Skeletal muscle satellite cell (primary cell): Measurements from ENCODE around the gene PRKAB2.
"Not testable (repeated sequence)": the region's sequence is repeated elsewhere in the genome, so short reads cannot be mapped to it uniquely, and the experiment has no call there.

ENCODE experiments used
- H3K27me3 ChIP-seq: 2 replicates; pipeline ENCODE4 v1.7.0; 2013; ENCODE audit warnings: low read length; ENCODE audit not compliant: control insufficient read depth, insufficient read depth
- H3K36me3 ChIP-seq: 2 replicates; pipeline ENCODE4 v1.7.0; 2013; ENCODE audit warnings: mild to moderate bottlenecking, control low read depth, low read length; ENCODE audit not compliant: insufficient read depth
- H3K4me1 ChIP-seq: 2 replicates; pipeline ENCODE4 v1.7.0; 2013; ENCODE audit warnings: low read length; ENCODE audit not compliant: control insufficient read depth, insufficient read depth
- H3K4me2 ChIP-seq: 2 replicates; pipeline ENCODE4 v1.7.0; 2013; ENCODE audit warnings: mild to moderate bottlenecking, low read length
- H3K4me3 ChIP-seq: 2 replicates; pipeline ENCODE4 v1.7.0; 2013; ENCODE audit warnings: low read length
- H3K9ac ChIP-seq: 2 replicates; pipeline ENCODE4 v1.7.0; 2013; ENCODE audit warnings: mild to moderate bottlenecking, low read depth, low read length, moderate library complexity
- H3K9me3 ChIP-seq: replicated peaks from 2 replicates; pipeline ENCODE4 v1.7.0; 2013; ENCODE audit warnings: mild to moderate bottlenecking, control low read depth, low read length

Gene PRKAB2

GRCh38 chr1:147171399-147172167, 687 bp downstream of the PRKAB2 start:
- Histone ChIP-seq H3K36me3 (peaks cover 2% of the 10 kb centered on the region), H3K4me1 (peaks cover 47% of the 10 kb centered on the region)

GRCh38 chr1:147169840-147170674, 2.2 kb downstream of the PRKAB2 start:
- H3K36me3 ChIP-seq, result peaks cover 13% of the 10 kb centered on the region
- no peaks in the 10 kb centered on the region for H3K27me3 ChIP-seq
- H3K9ac ChIP-seq, result peak overlapping the region; percentile 38
- H3K4me2 ChIP-seq, result peak overlapping the region; percentile 84
- peak overlapping the region; percentile 96 for H3K4me3 ChIP-seq
- no peaks in the 10 kb centered on the region for H3K9me3 ChIP-seq
- H3K4me1 ChIP-seq, result peaks cover 52% of the 10 kb centered on the region

More at GRCh38 chr1:147171399-147172167, 687 bp downstream of the PRKAB2 start:
- Histone ChIP-seq H3K4me3 (peak overlapping the region; percentile 96), H3K9ac (peak overlapping the region; percentile 96), H3K9me3 (no peaks in the 10 kb centered on the region), H3K27me3 (no peaks in the 10 kb centered on the region), H3K4me2 (peak overlapping the region; percentile 84)

GRCh38 chr1:147169171-147169570, 3.1 kb downstream of the PRKAB2 start:
- Histone ChIP-seq H3K27me3 (no peaks in the 10 kb centered on the region), H3K4me2 (peak overlapping the region; percentile 84), H3K9ac (peak overlapping the region; percentile 38), H3K36me3 (peaks cover 13% of the 10 kb centered on the region), H3K4me1 (peaks cover 52% of the 10 kb centered on the region), H3K9me3 (no peaks in the 10 kb centered on the region), H3K4me3 (no peak overlapping the region)

- H3K36me3 ChIP-seq, result peaks cover 13% of the 10 kb centered on the region
- H3K27me3 ChIP-seq, result no peaks in the 10 kb centered on the region
- H3K9ac ChIP-seq, result no peak overlapping the region
- H3K9me3 ChIP-seq, result no peaks in the 10 kb centered on the region
- H3K4me2 ChIP-seq, result no peak overlapping the region
- H3K4me3 ChIP-seq, result no peak overlapping the region
- peaks cover 49% of the 10 kb centered on the region for H3K4me1 ChIP-seq
Observed at GRCh38 chr1:147168626-147169058, 3.6 kb downstream of the PRKAB2 start.

GRCh38 chr1:147167365-147167764, 4.9 kb downstream of the PRKAB2 start:
- Histone ChIP-seq H3K9ac (peak overlapping the region; percentile 58), H3K27me3 (no peaks in the 10 kb centered on the region), H3K4me1 (peaks cover 48% of the 10 kb centered on the region), H3K4me2 (peak overlapping the region; percentile 58), H3K36me3 (peaks cover 17% of the 10 kb centered on the region), H3K4me3 (no peak overlapping the region), H3K9me3 (no peaks in the 10 kb centered on the region)

GRCh38 chr1:147163019-147163418, 9.3 kb downstream of the PRKAB2 start:
- no peak overlapping the region for H3K4me2 ChIP-seq
- H3K36me3 ChIP-seq, result peaks cover 47% of the 10 kb centered on the region
- H3K9ac ChIP-seq, result no peak overlapping the region

GRCh38 chr1:147162093-147162492, 10.2 kb downstream of the PRKAB2 start:
- Histone ChIP-seq H3K4me2 (no peak overlapping the region), H3K36me3 (peaks cover 56% of the 10 kb centered on the region)

More at GRCh38 chr1:147163019-147163418, 9.3 kb downstream of the PRKAB2 start:
- no peaks in the 10 kb centered on the region for H3K27me3 ChIP-seq
- H3K4me3 ChIP-seq, result no peak overlapping the region
- H3K4me1 ChIP-seq, result peaks cover 21% of the 10 kb centered on the region
- H3K9me3 ChIP-seq, result no peaks in the 10 kb centered on the region

GRCh38 chr1:147157116-147157515, 15.2 kb downstream of the PRKAB2 start:
- not testable (repeated sequence) for H3K27me3 ChIP-seq, H3K4me2 ChIP-seq, H3K4me1 ChIP-seq, H3K4me3 ChIP-seq, H3K9me3 ChIP-seq, H3K9ac ChIP-seq
- H3K36me3 ChIP-seq, result peaks cover 66% of the 10 kb centered on the region

More at GRCh38 chr1:147162093-147162492, 10.2 kb downstream of the PRKAB2 start:
- no peaks in the 10 kb centered on the region for H3K9me3 ChIP-seq
- H3K27me3 ChIP-seq, result no peaks in the 10 kb centered on the region
- H3K4me1 ChIP-seq, result peaks cover 14% of the 10 kb centered on the region
- no peak overlapping the region for H3K4me3 ChIP-seq
- no peak overlapping the region for H3K9ac ChIP-seq

- H3K9ac ChIP-seq, result no peak overlapping the region
- H3K4me3 ChIP-seq, result no peak overlapping the region
- peaks cover 66% of the 10 kb centered on the region for H3K36me3 ChIP-seq
- no peak overlapping the region for H3K4me2 ChIP-seq
- H3K4me1 ChIP-seq, result no peaks in the 10 kb centered on the region
- no peaks in the 10 kb centered on the region for H3K9me3 ChIP-seq
- H3K27me3 ChIP-seq, result no peaks in the 10 kb centered on the region
Observed at GRCh38 chr1:147156642-147157041, 15.6 kb downstream of the PRKAB2 start.

- Histone ChIP-seq H3K36me3 (peaks cover 33% of the 10 kb centered on the region), H3K4me3 (no peak overlapping the region), H3K4me1 (no peaks in the 10 kb centered on the region), H3K4me2 (no peak overlapping the region), H3K9me3 (no peaks in the 10 kb centered on the region), H3K27me3 (no peaks in the 10 kb centered on the region), H3K9ac (no peak overlapping the region)
Observed at GRCh38 chr1:147152772-147153171, 19.5 kb downstream of the PRKAB2 start.

- Histone ChIP-seq H3K4me2 (no peak overlapping the region), H3K36me3 (peaks cover 26% of the 10 kb centered on the region), H3K9ac (no peak overlapping the region), H3K9me3 (no peaks in the 10 kb centered on the region), H3K4me1 (no peaks in the 10 kb centered on the region), H3K27me3 (no peaks in the 10 kb centered on the region), H3K4me3 (no peak overlapping the region)
Observed at GRCh38 chr1:147151244-147151643, 21.0 kb downstream of the PRKAB2 start.
